GM10266 (cell line): ENCODE measurements around the gene RPL23.

ENCODE experiments used
- DNase-seq: peaks from one replicate; pipeline ENCODE4 v3.0.0; 2012; ENCODE audit errors: extremely low spot score
- CTCF ChIP-seq: IDR thresholded peaks from 2 replicates; pipeline ENCODE4 v1.5.1; 2012; ENCODE audit warnings: mild to moderate bottlenecking, low read depth; ENCODE audit not compliant: control insufficient read depth, insufficient read depth; ENCODE audit errors: missing control alignments

RPL23 gene

GRCh38 chr17:38891441-38891840 lies 37.9 kb upstream of the RPL23 start:
- no peak for DNase-seq
- TF ChIP-seq CTCF: no peak

GRCh38 chr17:38890410-38890746 lies 36.9 kb upstream of the RPL23 start:
- DNase-seq: no peak
- TF ChIP-seq CTCF: no peak

- TF ChIP-seq CTCF: no peak
- no peak for DNase-seq
Observed at GRCh38 chr17:38889745-38890409, 36.4 kb upstream of the RPL23 start.

GRCh38 chr17:38888842-38889241 lies 35.3 kb upstream of the RPL23 start:
- no peak for DNase-seq
- TF ChIP-seq CTCF: no peak

- no peak for DNase-seq
- no peak for TF ChIP-seq CTCF
Observed at GRCh38 chr17:38886643-38887010, 33.1 kb upstream of the RPL23 start.

- no peak for DNase-seq
- TF ChIP-seq CTCF: no peak
Observed at GRCh38 chr17:38885728-38886642, 32.5 kb upstream of the RPL23 start.

- TF ChIP-seq CTCF: no peak
- no peak for DNase-seq
Observed at GRCh38 chr17:38885044-38885727, 31.7 kb upstream of the RPL23 start.
